Measurements from ENCODE around the gene SDHB. TPM values are rescaled to one million over a fixed set of nuclear protein-coding genes. Genes with fewer than 3 reads are reported as not detected.
A peak's percentile ranks its signal among the peaks of the same experiment; 100 is the strongest.

Gene SDHB
- 100 to 1,000 TPM; 139 to 244 (median 178) TPM for total RNA-seq
- long read RNA-seq, transcript SDHB-201 (8 exons, 1,153 nt): major isoform, 73 of 80 reads
- long read RNA-seq, partial matches to known transcripts: 1 of 80 reads
- long read RNA-seq, other reads (novel, unspliced or antisense): 5 of 80 reads

GRCh38 chr1:17053685-17054410 is at the start of gene SDHB:
TSS of gene SDHB (minus strand) at chr1:17054032. CDS start at chr1:17054019, 13 bp downstream.
- WGBS (ENCODE audit: insufficient coverage, low coverage, low lambda C conversion rate, missing lambda C conversion rate): under 1% methylated on average over 29 of the region's 44 CpGs

GRCh38 chr1:17102232-17102631 is 48.4 kb upstream of the SDHB start:
- ATAC-seq (no peak), DNase-seq (no peak)
- no peak overlapping the region for H3K27ac ChIP-seq
- no peaks in the 10 kb centered on the region for H3K36me3 ChIP-seq
- WGBS (ENCODE audit: insufficient coverage, low coverage, low lambda C conversion rate, missing lambda C conversion rate): no CpG with 5 or more reads among the region's 2 CpGs
- H3K4me3 ChIP-seq: no peak overlapping the region
- no peaks in the 10 kb centered on the region for H3K27me3 ChIP-seq
- no peaks in the 10 kb centered on the region for H3K9me3 ChIP-seq
- no peaks in the 10 kb centered on the region for H3K4me1 ChIP-seq
- TF ChIP-seq CTCF (IDR thresholded peaks at IDR 0.05) (no peak), POLR2A (IDR thresholded peaks at IDR 0.05) (no peak)
- intact Hi-C loops (cut with DNase I): no loop called here

More at GRCh38 chr1:17053685-17054410, at the start of gene SDHB:
- Histone ChIP-seq H3K9me3 (no peaks in the 10 kb centered on the region), H3K27me3 (no peaks in the 10 kb centered on the region), H3K4me3 (peak within 1 kb of the TSS; percentile 63 to 93 (median 86)), H3K27ac (peak within 1 kb of the TSS; percentile 81 to 97 (median 94)), H3K36me3 (peaks cover 0 to 19% (median 3%) of the 10 kb centered on the region in 4 donors), H3K4me1 (peaks cover 0 to 18% (median 6%) of the 10 kb centered on the region in 4 donors)
- intact Hi-C loops (cut with DNase I): no loop called here
- ATAC-seq (peak; percentile 94 to 97 (median 96)), DNase-seq (peak; percentile 99 to 100 (median 99))
- TF ChIP-seq POLR2A (IDR thresholded peaks at IDR 0.05) (peak; percentile 97), CTCF (IDR thresholded peaks at IDR 0.05) (no peak)

- no peak for TF ChIP-seq POLR2A (IDR thresholded peaks at IDR 0.05)
- TF ChIP-seq CTCF (IDR thresholded peaks at IDR 0.05): no peak
- DNase-seq: no peak
- ATAC-seq: no peak
- Histone ChIP-seq H3K27me3 (no peaks in the 10 kb centered on the region), H3K36me3 (no peaks in the 10 kb centered on the region), H3K9me3 (no peaks in the 10 kb centered on the region), H3K27ac (no peak overlapping the region), H3K4me1 (no peaks in the 10 kb centered on the region), H3K4me3 (no peak overlapping the region)
- intact Hi-C loops (cut with DNase I): no loop called here
- WGBS (ENCODE audit: insufficient coverage, low coverage, low lambda C conversion rate, missing lambda C conversion rate): 62% methylated on average over 2 of the region's 4 CpGs
Measured at GRCh38 chr1:17101261-17101660, 47.4 kb upstream of the SDHB start.

GRCh38 chr1:17099616-17100340 is 45.9 kb upstream of the SDHB start:
- Histone ChIP-seq H3K27ac (no peak overlapping the region), H3K36me3 (no peaks in the 10 kb centered on the region), H3K4me1 (no peaks in the 10 kb centered on the region), H3K27me3 (no peaks in the 10 kb centered on the region), H3K9me3 (no peaks in the 10 kb centered on the region), H3K4me3 (no peak overlapping the region)
- no peak for ATAC-seq
- intact Hi-C loops (cut with DNase I): no loop called here
- no peak for DNase-seq
- TF ChIP-seq POLR2A (IDR thresholded peaks at IDR 0.05): no peak
- no peak for TF ChIP-seq CTCF (IDR thresholded peaks at IDR 0.05)
- 86% methylated on average over 10 of the region's 10 CpGs for WGBS (ENCODE audit: insufficient coverage, low coverage, low lambda C conversion rate, missing lambda C conversion rate)

Data from right lobe of liver (tissue), 6 donors.